ENCODE measurements around the gene CELF2.
A peak's percentile ranks its signal among the peaks of the same experiment; 100 is the strongest.

CELF2 gene

DNA sequence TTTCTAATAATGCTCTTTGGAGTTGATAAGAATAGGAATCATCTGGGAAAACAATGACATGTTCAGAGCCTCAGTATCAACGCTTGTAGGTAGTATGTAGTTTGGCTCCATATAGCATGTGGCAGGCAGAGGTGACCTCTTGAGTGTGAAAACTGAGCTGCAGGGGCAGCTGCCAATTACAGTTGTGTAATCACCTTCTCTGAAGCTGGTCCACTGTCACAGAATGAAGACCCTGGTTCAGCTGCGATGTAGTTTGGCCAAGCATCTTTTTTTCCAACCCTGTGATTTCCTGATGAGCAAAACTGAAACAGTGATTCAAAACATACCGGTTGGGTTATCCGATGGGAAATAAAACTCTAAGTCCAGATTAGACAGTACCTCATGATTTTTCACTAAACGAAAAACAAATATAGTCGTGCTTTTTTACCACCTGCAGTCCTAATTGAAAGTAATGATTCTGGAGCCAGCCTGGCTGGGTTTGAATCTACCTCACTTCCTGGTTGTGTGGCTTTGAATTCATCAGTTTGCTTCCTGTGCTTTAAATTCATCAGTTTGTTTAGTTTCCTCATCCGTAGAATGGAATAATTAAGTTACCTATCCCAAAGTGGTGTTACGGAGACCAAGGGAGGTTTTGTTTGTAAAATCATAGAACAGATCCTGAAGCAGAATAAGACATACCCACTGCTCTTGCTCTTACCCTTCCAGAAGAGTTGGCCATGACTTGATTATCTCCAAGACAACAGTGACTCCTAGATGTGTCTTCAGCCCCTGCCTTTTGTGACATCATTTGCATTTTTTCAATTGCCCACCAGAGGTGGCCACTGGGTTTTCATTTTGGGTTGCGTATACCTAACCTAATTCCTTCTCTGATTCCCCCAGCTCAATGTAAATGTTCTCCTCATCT is 87.4 kb downstream of the CELF2 start:
- Histone ChIP-seq H3K4me3 (ENCODE audit: low read depth, low read length) (no peak overlapping the region), H3K36me3 (ENCODE audit: control insufficient read depth in 2 of 2, insufficient read depth in 1 of 2, low read length in 2 of 2) (no peaks in the 10 kb centered on the region), H3K4me1 (ENCODE audit: control insufficient read depth, insufficient read depth, low read length) (no peaks in the 10 kb centered on the region), H3K27ac (ENCODE audit: extremely low read depth, low read depth, low read length) (no peak overlapping the region), H3K9me3 (ENCODE audit: control insufficient read depth, insufficient read depth, low read depth, low read length) (no peaks in the 10 kb centered on the region)
- CTCF ChIA-PET = interaction anchor here (0.8 to 2.2 kb wide), 2 partner anchors 162 to 166 kb away, joined by 3 to 6 read pairs; no protein-coding TSS in a partner anchor
- TF ChIP-seq, protein P1, sequence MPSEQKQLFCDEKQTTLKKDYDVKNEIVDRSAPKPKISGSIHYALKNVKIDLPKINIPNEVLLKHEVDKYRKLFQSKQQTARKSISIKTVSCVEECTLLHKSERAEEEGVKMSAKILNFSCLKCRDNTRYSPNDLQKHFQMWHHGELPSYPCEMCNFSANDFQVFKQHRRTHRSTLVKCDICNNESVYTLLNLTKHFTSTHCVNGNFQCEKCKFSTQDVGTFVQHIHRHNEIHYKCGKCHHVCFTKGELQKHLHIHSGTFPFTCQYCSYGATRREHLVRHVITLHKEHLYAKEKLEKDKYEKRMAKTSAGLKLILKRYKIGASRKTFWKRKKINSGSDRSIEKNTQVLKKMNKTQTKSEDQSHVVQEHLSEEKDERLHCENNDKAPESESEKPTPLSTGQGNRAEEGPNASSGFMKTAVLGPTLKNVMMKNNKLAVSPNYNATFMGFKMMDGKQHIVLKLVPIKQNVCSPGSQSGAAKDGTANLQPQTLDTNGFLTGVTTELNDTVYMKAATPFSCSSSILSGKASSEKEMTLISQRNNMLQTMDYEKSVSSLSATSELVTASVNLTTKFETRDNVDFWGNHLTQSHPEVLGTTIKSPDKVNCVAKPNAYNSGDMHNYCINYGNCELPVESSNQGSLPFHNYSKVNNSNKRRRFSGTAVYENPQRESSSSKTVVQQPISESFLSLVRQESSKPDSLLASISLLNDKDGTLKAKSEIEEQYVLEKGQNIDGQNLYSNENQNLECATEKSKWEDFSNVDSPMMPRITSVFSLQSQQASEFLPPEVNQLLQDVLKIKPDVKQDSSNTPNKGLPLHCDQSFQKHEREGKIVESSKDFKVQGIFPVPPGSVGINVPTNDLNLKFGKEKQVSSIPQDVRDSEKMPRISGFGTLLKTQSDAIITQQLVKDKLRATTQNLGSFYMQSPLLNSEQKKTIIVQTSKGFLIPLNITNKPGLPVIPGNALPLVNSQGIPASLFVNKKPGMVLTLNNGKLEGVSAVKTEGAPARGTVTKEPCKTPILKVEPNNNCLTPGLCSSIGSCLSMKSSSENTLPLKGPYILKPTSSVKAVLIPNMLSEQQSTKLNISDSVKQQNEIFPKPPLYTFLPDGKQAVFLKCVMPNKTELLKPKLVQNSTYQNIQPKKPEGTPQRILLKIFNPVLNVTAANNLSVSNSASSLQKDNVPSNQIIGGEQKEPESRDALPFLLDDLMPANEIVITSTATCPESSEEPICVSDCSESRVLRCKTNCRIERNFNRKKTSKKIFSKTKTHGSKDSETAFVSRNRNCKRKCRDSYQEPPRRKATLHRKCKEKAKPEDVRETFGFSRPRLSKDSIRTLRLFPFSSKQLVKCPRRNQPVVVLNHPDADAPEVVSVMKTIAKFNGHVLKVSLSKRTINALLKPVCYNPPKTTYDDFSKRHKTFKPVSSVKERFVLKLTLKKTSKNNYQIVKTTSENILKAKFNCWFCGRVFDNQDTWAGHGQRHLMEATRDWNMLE (tag by site-specific recombination; conservative IDR thresholded peaks at IDR 0.05; ENCODE audit: low read depth) = no peak
- TF ChIP-seq ZNF112 (tag by site-specific recombination; IDR thresholded peaks at IDR 0.05) = peak; percentile 61; the same call in 1 of the 2 replicates
- POLR2A ChIA-PET = no interaction called here

DNA sequence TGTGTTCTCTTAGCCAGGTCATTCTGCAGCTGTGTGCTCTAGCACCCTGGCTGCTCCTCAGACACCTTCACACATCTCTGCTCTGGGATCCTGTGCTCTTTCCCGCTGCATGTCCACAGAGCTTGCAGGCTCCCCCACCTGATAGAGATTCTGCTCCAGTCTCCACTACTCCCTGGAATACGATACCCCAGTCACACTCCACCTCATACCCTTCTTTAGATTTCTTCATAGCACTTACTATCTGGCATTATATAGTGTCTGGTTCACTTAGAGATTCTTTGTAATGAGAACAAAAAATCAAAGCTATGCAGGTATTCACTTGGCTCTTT is 88.0 kb downstream of the CELF2 start:
- Histone ChIP-seq H3K4me3 (ENCODE audit: low read depth, low read length) (no peak overlapping the region), H3K4me1 (ENCODE audit: control insufficient read depth, insufficient read depth, low read length) (no peaks in the 10 kb centered on the region), H3K27ac (ENCODE audit: extremely low read depth, low read depth, low read length) (no peak overlapping the region), H3K9me3 (ENCODE audit: control insufficient read depth, insufficient read depth, low read depth, low read length) (no peaks in the 10 kb centered on the region), H3K36me3 (ENCODE audit: control insufficient read depth in 2 of 2, insufficient read depth in 1 of 2, low read length in 2 of 2) (no peaks in the 10 kb centered on the region)
- POLR2A ChIA-PET = no interaction called here
- TF ChIP-seq ZNF266 (tag by site-specific recombination; IDR thresholded peaks at IDR 0.05; ENCODE audit: low read depth) (no peak), ZBTB17 (tag by site-specific recombination; IDR thresholded peaks at IDR 0.05) (peak; percentile 52; the same call in 1 of the 2 replicates)
- CTCF ChIA-PET = interaction anchor here (0.8 to 2.2 kb wide), 2 partner anchors 162 to 165 kb away, joined by 3 to 6 read pairs; no protein-coding TSS in a partner anchor

DNA sequence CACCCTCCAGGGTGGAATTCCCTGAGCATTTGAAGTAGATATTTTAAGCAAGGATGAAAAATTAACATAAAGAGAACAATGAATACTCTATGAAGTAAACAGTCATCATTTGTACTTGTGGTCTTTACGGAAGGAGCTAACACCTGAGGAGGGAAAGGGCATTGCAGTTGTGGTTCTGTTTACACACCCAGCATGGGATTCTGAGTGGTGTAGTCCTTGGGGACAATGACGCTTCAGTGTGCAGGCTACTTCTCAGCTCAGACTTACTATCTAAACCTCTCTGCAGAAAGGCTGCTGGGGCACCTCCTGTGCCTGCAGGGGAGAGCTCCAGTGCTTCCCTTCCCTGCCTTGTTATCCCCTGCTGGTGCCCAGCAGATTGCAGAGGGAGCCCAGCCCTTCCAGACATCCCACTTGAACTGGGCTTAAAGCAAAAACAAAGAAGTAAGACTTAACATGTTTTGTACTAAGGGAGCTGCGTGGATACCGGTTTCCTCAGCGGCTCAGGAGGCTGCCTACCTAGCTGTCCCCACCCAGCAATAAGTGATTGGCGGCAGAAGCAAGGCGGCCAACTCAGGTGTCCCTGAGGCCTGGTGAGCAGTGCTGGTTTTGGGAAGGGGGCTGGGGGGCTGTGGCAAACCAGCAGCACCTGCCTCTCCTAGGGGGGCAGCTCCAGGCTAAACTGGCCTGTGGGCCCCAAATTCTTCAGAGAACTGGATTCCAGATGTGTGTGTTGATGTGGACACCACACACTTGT is 89.1 kb downstream of the CELF2 start:
- Histone ChIP-seq H3K4me3 (ENCODE audit: low read depth, low read length) (no peak overlapping the region), H3K9me3 (ENCODE audit: control insufficient read depth, insufficient read depth, low read depth, low read length) (no peaks in the 10 kb centered on the region), H3K4me1 (ENCODE audit: control insufficient read depth, insufficient read depth, low read length) (no peaks in the 10 kb centered on the region), H3K36me3 (ENCODE audit: control insufficient read depth in 2 of 2, insufficient read depth in 1 of 2, low read length in 2 of 2) (no peaks in the 10 kb centered on the region), H3K27ac (ENCODE audit: extremely low read depth, low read depth, low read length) (no peak overlapping the region)
- ChIA-PET POLR2A (no interaction called here), CTCF (interaction anchor here (2.2 kb wide), 1 partner anchor 164 kb away, joined by 6 read pairs; no protein-coding TSS in a partner anchor)
- peak; percentile 98 for TF ChIP-seq ZIC2 (tag by site-specific recombination; IDR thresholded peaks at IDR 0.05)
- no peak for TF ChIP-seq SP2 (tag by site-specific recombination; IDR thresholded peaks at IDR 0.05)
- TF ChIP-seq ZNF423 (tag by site-specific recombination; IDR thresholded peaks at IDR 0.05) = 0 out of 2 replicates have a peak, but pooled peaks have one; percentile 36
- no peak for TF ChIP-seq ZNF140 (tag by site-specific recombination; IDR thresholded peaks at IDR 0.05)
- TF ChIP-seq ZNF184 (tag by site-specific recombination; IDR thresholded peaks at IDR 0.05) = no peak
- TF ChIP-seq, protein P2, sequence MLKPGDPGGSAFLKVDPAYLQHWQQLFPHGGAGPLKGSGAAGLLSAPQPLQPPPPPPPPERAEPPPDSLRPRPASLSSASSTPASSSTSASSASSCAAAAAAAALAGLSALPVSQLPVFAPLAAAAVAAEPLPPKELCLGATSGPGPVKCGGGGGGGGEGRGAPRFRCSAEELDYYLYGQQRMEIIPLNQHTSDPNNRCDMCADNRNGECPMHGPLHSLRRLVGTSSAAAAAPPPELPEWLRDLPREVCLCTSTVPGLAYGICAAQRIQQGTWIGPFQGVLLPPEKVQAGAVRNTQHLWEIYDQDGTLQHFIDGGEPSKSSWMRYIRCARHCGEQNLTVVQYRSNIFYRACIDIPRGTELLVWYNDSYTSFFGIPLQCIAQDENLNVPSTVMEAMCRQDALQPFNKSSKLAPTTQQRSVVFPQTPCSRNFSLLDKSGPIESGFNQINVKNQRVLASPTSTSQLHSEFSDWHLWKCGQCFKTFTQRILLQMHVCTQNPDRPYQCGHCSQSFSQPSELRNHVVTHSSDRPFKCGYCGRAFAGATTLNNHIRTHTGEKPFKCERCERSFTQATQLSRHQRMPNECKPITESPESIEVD (tag by site-specific recombination; IDR thresholded peaks at IDR 0.05) = no peak
- TF ChIP-seq ZNF221 (tag by site-specific recombination; IDR thresholded peaks at IDR 0.05; ENCODE audit: borderline replicate concordance) = no peak
- TF ChIP-seq OSR2 (tag by site-specific recombination; IDR thresholded peaks at IDR 0.05) = peak; percentile 47; the same call in 1 of the 2 replicates
- no peak for TF ChIP-seq ZNF768 (tag by site-specific recombination; IDR thresholded peaks at IDR 0.05)
- TF ChIP-seq ZNF416 (tag by site-specific recombination; IDR thresholded peaks at IDR 0.05) = no peak
- TF ChIP-seq, protein P3, sequence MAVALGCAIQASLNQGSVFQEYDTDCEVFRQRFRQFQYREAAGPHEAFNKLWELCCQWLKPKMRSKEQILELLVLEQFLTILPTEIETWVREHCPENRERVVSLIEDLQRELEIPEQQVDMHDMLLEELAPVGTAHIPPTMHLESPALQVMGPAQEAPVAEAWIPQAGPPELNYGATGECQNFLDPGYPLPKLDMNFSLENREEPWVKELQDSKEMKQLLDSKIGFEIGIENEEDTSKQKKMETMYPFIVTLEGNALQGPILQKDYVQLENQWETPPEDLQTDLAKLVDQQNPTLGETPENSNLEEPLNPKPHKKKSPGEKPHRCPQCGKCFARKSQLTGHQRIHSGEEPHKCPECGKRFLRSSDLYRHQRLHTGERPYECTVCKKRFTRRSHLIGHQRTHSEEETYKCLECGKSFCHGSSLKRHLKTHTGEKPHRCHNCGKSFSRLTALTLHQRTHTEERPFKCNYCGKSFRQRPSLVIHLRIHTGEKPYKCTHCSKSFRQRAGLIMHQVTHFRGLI (tag by site-specific recombination; IDR thresholded peaks at IDR 0.05) = no peak
- no peak for TF ChIP-seq ZNF302 (tag by site-specific recombination; IDR thresholded peaks at IDR 0.05; ENCODE audit: low read depth)
- TF ChIP-seq ZNF610 (tag by site-specific recombination; IDR thresholded peaks at IDR 0.05; ENCODE audit: borderline replicate concordance) = no peak
